MM.1S (cell line): ENCODE measurements around the gene FAM110A.

Experiments
- DNase-seq: peaks from one replicate; pipeline ENCODE4 v3.0.0-alpha.2; 2015
- H2AFZ ChIP-seq: fragments of 300-600 bp; sonication (generic); 2 replicates; pipeline ENCODE4 v1.6.0; 2016; ENCODE audit warnings: antibody characterized with exemption, low read length
- H3F3A ChIP-seq: fragments of 300-600 bp; sonication (generic); 2 replicates; pipeline ENCODE4 v1.6.1; 2016; ENCODE audit warnings: mild to moderate bottlenecking, antibody characterized with exemption, low read length, moderate library complexity, mixed read lengths; ENCODE audit not compliant: insufficient read depth
- H3K27ac ChIP-seq: fragments of 300-600 bp; sonication (generic); 2 replicates; pipeline ENCODE4 v1.5.1; 2016; ENCODE audit warnings: mild to moderate bottlenecking, low read length
- H3K27me3 ChIP-seq: fragments of 300-600 bp; sonication (generic); replicated peaks from 2 replicates; pipeline ENCODE4 v1.6.0; 2016; ENCODE audit warnings: low read length; ENCODE audit not compliant: insufficient read depth
- H3K36me3 ChIP-seq: fragments of 300-600 bp; sonication (generic); replicated peaks from 2 replicates; pipeline ENCODE4 v1.6.1; 2016; ENCODE audit warnings: mild to moderate bottlenecking, low read length, mixed read lengths; ENCODE audit not compliant: insufficient read depth
- H3K4me1 ChIP-seq: fragments of 300-600 bp; sonication (generic); 2 replicates; pipeline ENCODE4 v1.6.1; 2016; ENCODE audit warnings: low read length, mixed read lengths
- H3K4me2 ChIP-seq: fragments of 300-600 bp; sonication (generic); 2 replicates; pipeline ENCODE4 v1.6.0; 2016; ENCODE audit warnings: low read depth, low read length
- H3K4me3 ChIP-seq: fragments of 300-600 bp; sonication (generic); 2 replicates; pipeline ENCODE4 v1.5.1; 2016; ENCODE audit warnings: low read length, mixed read lengths
- H3K79me2 ChIP-seq: fragments of 300-600 bp; sonication (generic); 2 replicates; pipeline ENCODE4 v1.6.1; 2016; ENCODE audit warnings: mixed run types, low read length, mixed read lengths
- H3K9ac ChIP-seq: fragments of 300-600 bp; sonication (generic); 2 replicates; pipeline ENCODE4 v1.6.1; 2016; ENCODE audit warnings: low read length, mixed read lengths
- H3K9me2 ChIP-seq: fragments of 300-600 bp; sonication (generic); replicated peaks from 2 replicates; pipeline ENCODE4 v1.6.1; 2016; ENCODE audit warnings: mild to moderate bottlenecking, low read length, mixed read lengths; ENCODE audit not compliant: insufficient read depth
- H3K9me3 ChIP-seq: fragments of 300-600 bp; sonication (generic); replicated peaks from 2 replicates; pipeline ENCODE4 v1.6.1; 2016; ENCODE audit warnings: mild to moderate bottlenecking, low read length, mixed read lengths; ENCODE audit not compliant: insufficient read depth
- H4K20me1 ChIP-seq: fragments of 300-600 bp; sonication (generic); 2 replicates; pipeline ENCODE4 v1.6.1; 2016; ENCODE audit warnings: mild to moderate bottlenecking, low read length, moderate library complexity, mixed read lengths; ENCODE audit not compliant: insufficient read depth
- CTCF ChIP-seq: fragments of 300-600 bp; sonication (generic); IDR thresholded peaks from 2 replicates; pipeline ENCODE4 v1.5.1; 2016; ENCODE audit warnings: antibody characterized with exemption, low read length, mixed read lengths
- EZH2 ChIP-seq: fragments of 300-600 bp; sonication (generic); optimal IDR thresholded peaks from 2 replicates; pipeline ENCODE3; 2017; ENCODE audit warnings: low read depth, mild to moderate bottlenecking, antibody characterized with exemption, low read length, mixed read lengths
- EZH2phosphoT487 ChIP-seq: fragments of 300-600 bp; sonication (generic); IDR thresholded peaks from 2 replicates; pipeline ENCODE4 v1.6.1; 2018; ENCODE audit warnings: antibody characterized with exemption, low read length

Gene FAM110A

GRCh38 chr20:858011-858410 is 24.5 kb downstream of the FAM110A start:
- Histone ChIP-seq H3K27me3 (no peaks in the 10 kb centered on the region), H4K20me1 (no peaks in the 10 kb centered on the region), H3K9me3 (no peaks in the 10 kb centered on the region), H3F3A (no peaks in the 10 kb centered on the region), H3K4me3 (no peak overlapping the region), H3K9ac (no peak overlapping the region), H3K4me1 (peaks cover 10% of the 10 kb centered on the region), H2AFZ (no peak overlapping the region), H3K27ac (no peak overlapping the region), H3K79me2 (no peaks in the 10 kb centered on the region), H3K36me3 (no peaks in the 10 kb centered on the region), H3K9me2 (no peaks in the 10 kb centered on the region), H3K4me2 (no peak overlapping the region)
- TF ChIP-seq EZH2 (no peak), CTCF (no peak), EZH2phosphoT487 (no peak)
- DNase-seq, result no peak

GRCh38 chr20:859751-860231 is 26.3 kb downstream of the FAM110A start:
- H2AFZ ChIP-seq, result no peak overlapping the region
- no peaks in the 10 kb centered on the region for H4K20me1 ChIP-seq
- no peaks in the 10 kb centered on the region for H3K36me3 ChIP-seq
- no peaks in the 10 kb centered on the region for H3K27me3 ChIP-seq
- no peaks in the 10 kb centered on the region for H3K9me2 ChIP-seq
- peak overlapping the region; percentile 13; the same call in 1 of the 2 replicates for H3K4me2 ChIP-seq
- H3K79me2 ChIP-seq, result no peaks in the 10 kb centered on the region
- peaks cover 10% of the 10 kb centered on the region for H3K4me1 ChIP-seq
- H3K4me3 ChIP-seq, result no peak overlapping the region
- no peaks in the 10 kb centered on the region for H3K9me3 ChIP-seq
- H3K9ac ChIP-seq, result no peak overlapping the region
- DNase-seq, result no peak
- no peaks in the 10 kb centered on the region for H3F3A ChIP-seq
- TF ChIP-seq CTCF (no peak), EZH2phosphoT487 (no peak), EZH2 (no peak)
- H3K27ac ChIP-seq, result no peak overlapping the region

GRCh38 chr20:860891-861290 is 27.4 kb downstream of the FAM110A start:
- Histone ChIP-seq H3K36me3 (no peaks in the 10 kb centered on the region), H3K4me2 (no peak overlapping the region), H3K27ac (no peak overlapping the region)

GRCh38 chr20:865440-865839 is 31.9 kb downstream of the FAM110A start:
- H3K4me2 ChIP-seq, result no peak overlapping the region
- no peak for TF ChIP-seq CTCF
- TF ChIP-seq EZH2phosphoT487, result no peak
- TF ChIP-seq EZH2, result no peak
- DNase-seq, result no peak
- H3K27ac ChIP-seq, result no peak overlapping the region
- no peaks in the 10 kb centered on the region for H3K27me3 ChIP-seq
- no peaks in the 10 kb centered on the region for H3K9me3 ChIP-seq
- no peaks in the 10 kb centered on the region for H3K9me2 ChIP-seq
- no peaks in the 10 kb centered on the region for H4K20me1 ChIP-seq
- no peaks in the 10 kb centered on the region for H3F3A ChIP-seq
- H3K4me3 ChIP-seq, result no peak overlapping the region
- no peaks in the 10 kb centered on the region for H3K36me3 ChIP-seq
- H3K4me1 ChIP-seq, result no peaks in the 10 kb centered on the region
- no peak overlapping the region for H3K9ac ChIP-seq
- H2AFZ ChIP-seq, result no peak overlapping the region
- no peaks in the 10 kb centered on the region for H3K79me2 ChIP-seq

More at GRCh38 chr20:860891-861290, 27.4 kb downstream of the FAM110A start:
- H3K79me2 ChIP-seq, result no peaks in the 10 kb centered on the region
- no peaks in the 10 kb centered on the region for H3K9me3 ChIP-seq
- peaks cover 10% of the 10 kb centered on the region for H3K4me1 ChIP-seq
- H3K9me2 ChIP-seq, result no peaks in the 10 kb centered on the region
- no peak overlapping the region for H3K9ac ChIP-seq
- H3F3A ChIP-seq, result no peaks in the 10 kb centered on the region
- H3K27me3 ChIP-seq, result no peaks in the 10 kb centered on the region
- TF ChIP-seq EZH2, result no peak
- H4K20me1 ChIP-seq, result no peaks in the 10 kb centered on the region
- DNase-seq, result no peak
- no peak overlapping the region for H2AFZ ChIP-seq
- no peak overlapping the region for H3K4me3 ChIP-seq
